Stimulated activated naive B cell treated with anti-CD40 and anti-IgM and Interleukin-4, amounts not matched to agents 10 μg/mL and 1 μg/mL and 100 μg/mL, for 72 hours (primary cell): ENCODE measurements around the gene ADCY5.

Experiments used
- ATAC-seq, 2 donors: fragments of 150-1000 bp; cut with Tn5 transposase; replicated peaks; 2 replicates each; pipeline ENCODE4 v1.10.0; 2021; ENCODE audit warnings: moderate library complexity in 1 of 2
- DNase-seq: peaks from one replicate; pipeline ENCODE4 v3.0.0; 2021
- H3K27ac Mint-ChIP-seq: one replicate; pipeline ENCODE4 v1.8.0; 2022; ENCODE audit warnings: mild to moderate bottlenecking, mixed read lengths
- H3K27me3 Mint-ChIP-seq, 2 donors: one replicate each; pipeline ENCODE4 v1.8.0; 2022; ENCODE audit warnings: mixed read lengths in 2 of 2
- H3K36me3 Mint-ChIP-seq, 2 donors: one replicate each; pipeline ENCODE4 v1.8.0; 2022; ENCODE audit warnings: mixed read lengths in 2 of 2, mild to moderate bottlenecking in 1 of 2
- H3K4me1 Mint-ChIP-seq, 2 donors: one replicate each; pipeline ENCODE4 v1.8.0; 2022; ENCODE audit warnings: mixed read lengths in 2 of 2, mild to moderate bottlenecking in 1 of 2
- H3K4me3 Mint-ChIP-seq, 2 donors: one replicate each; pipeline ENCODE4 v1.8.0; 2022; ENCODE audit warnings: mild to moderate bottlenecking in 2 of 2, mixed read lengths in 2 of 2, moderate library complexity in 1 of 2
- H3K9me3 Mint-ChIP-seq, 2 donors: one replicate each; pipeline ENCODE4 v1.8.0; 2022; ENCODE audit warnings: mixed read lengths in 2 of 2, mild to moderate bottlenecking in 1 of 2

Gene ADCY5

DNA sequence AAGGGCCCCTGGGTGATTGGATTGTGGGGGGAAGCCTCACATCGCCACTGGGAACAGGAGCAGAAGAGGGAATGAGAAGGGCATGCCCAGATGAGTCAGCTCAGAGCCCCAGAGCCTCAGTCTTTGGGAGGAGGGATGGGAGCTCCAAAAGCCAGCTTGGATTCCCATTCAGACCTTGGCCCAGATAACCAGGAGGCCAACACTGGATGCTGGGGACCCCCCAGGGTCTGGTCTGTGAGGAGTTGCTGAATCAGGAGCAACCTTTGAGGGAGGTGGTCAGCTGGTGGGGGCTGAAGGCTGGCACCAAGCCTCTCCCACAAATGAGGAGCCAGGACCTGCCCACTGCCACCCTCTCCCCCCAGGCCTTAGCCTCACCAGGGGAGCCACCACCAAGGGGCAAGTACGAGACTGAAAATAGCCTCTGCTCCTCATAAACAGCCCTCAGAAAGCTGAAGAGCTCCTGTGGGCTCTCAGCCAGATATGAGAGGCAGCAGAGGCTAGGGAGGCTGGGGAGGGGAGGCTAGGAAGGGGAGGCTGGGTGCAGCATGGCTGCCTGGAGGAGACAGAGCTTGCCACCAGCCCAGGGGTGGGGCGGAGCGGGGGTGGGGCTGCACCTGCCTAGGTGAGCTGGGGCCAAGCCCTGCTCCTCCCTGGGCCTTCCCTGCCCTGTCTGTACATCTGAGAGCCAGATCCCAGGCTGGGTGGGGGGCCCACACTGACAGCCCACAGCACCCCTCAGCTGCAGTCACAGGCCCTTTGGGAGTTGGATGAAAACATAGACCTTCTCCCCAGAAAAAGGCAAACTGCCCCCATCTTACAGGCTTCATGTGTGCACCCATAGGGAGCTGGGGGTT lies 147.3 kb downstream of the ADCY5 start:
- H3K27me3 Mint-ChIP-seq: peaks cover 0 to 4% of the 10 kb centered on the region in 2 donors
- H3K9me3 Mint-ChIP-seq: no peaks in the 10 kb centered on the region
- DNase-seq (no peak), ATAC-seq (no peak)
- peaks cover 0 to 8% of the 10 kb centered on the region in 2 donors for H3K4me1 Mint-ChIP-seq
- H3K4me3 Mint-ChIP-seq: no peak overlapping the region
- H3K36me3 Mint-ChIP-seq: no peaks in the 10 kb centered on the region
- no peak overlapping the region for H3K27ac Mint-ChIP-seq

DNA sequence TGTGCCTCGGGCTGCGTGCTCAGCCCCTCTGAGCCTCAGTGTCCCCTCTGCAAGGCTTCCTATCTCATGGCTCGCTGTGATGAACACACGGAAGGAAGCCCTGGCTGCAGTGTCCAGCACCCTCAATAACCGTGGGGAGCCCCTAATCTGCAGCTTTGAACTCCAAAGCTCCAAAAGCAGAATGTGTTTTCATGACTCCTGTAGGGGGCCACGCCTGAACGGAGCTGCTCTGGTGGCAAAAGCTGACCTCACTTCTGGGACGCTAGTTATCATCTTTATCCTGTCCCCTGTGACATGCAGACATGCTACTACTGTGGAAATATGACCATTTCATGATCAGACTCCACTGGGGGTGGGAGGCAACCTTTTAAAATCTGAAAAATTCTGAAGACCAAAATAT lies 148.3 kb downstream of the ADCY5 start:
- Mint-ChIP-seq H3K4me3 (no peak overlapping the region), H3K36me3 (no peaks in the 10 kb centered on the region), H3K27me3 (peaks cover 0 to 4% of the 10 kb centered on the region in 2 donors), H3K27ac (no peak overlapping the region), H3K9me3 (no peaks in the 10 kb centered on the region), H3K4me1 (peaks cover 0 to 8% of the 10 kb centered on the region in 2 donors)
- ATAC-seq (no peak), DNase-seq (no peak)

DNA sequence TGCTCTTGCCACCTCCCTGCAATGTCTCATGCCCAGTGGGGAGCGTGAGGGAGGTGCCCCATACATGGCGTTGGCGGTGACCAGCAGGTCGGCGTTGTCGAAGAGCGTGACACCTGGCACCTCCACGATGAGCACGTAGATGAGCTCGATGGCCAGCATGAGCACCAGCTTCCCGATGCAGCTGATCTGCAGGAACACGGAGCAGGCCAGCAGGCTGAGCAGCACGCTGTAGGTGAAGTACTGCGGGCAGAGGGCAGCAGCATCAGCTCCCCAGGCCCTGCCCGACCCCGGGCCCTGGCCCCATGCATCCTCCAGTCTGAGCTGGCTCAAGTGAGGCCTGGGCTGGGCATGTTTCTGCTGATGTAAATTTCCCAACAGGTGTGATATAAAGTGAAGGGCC lies 148.8 kb downstream of the ADCY5 start:
- Mint-ChIP-seq H3K9me3 (no peaks in the 10 kb centered on the region), H3K36me3 (no peaks in the 10 kb centered on the region), H3K4me1 (peaks cover 0 to 8% of the 10 kb centered on the region in 2 donors), H3K27ac (no peak overlapping the region), H3K27me3 (peaks cover 0 to 4% of the 10 kb centered on the region in 2 donors), H3K4me3 (no peak overlapping the region)
- DNase-seq (no peak), ATAC-seq (no peak)

DNA sequence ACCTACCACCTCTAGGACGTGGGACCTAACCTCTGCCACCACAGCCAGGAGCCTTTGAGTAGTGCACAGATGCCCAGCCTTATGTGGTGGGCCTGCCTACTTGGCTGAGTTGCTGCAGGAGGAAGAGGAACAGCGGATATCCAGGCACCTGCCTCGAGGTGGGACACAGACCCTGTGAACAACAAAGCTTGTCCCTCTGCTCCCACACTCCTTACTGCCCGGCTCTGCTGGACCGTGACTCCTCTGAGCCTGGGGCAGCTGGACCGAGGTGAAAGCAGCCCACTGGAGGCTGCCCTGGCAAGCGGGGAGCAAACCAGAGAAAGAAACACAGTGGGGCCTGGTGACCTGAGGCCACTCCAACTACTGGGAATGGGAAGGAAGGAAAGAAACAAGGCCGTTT lies 149.3 kb downstream of the ADCY5 start:
- Mint-ChIP-seq H3K4me3 (no peak overlapping the region), H3K4me1 (peaks cover 0 to 8% of the 10 kb centered on the region in 2 donors), H3K36me3 (no peaks in the 10 kb centered on the region), H3K9me3 (no peaks in the 10 kb centered on the region), H3K27me3 (peaks cover 0 to 6% of the 10 kb centered on the region in 2 donors), H3K27ac (no peak overlapping the region)
- no peak for DNase-seq
- no peak for ATAC-seq

DNA sequence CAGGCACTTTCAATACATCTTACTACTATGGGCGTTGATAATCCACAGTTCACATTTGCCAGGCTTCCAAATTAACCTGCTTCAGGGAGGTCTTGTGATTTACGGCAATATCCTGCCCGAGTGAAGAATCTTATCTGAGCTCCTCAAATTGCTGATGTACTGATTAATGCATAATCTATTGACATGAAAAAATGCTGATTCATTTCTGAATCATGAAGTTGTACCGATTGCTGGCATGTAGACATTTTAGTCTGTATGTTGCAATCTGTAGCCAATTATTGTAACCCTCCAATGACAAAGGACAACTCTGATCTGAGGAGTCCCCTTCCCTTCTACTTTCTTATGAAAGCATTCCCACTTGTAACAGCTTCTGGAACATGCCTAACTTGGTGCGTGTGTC lies 150.0 kb downstream of the ADCY5 start:
- ATAC-seq (no peak), DNase-seq (no peak)
- peaks cover 0 to 13% of the 10 kb centered on the region in 2 donors for H3K27me3 Mint-ChIP-seq
- H3K4me1 Mint-ChIP-seq: peaks cover 0 to 8% of the 10 kb centered on the region in 2 donors
- H3K4me3 Mint-ChIP-seq: no peak overlapping the region
- no peak overlapping the region for H3K27ac Mint-ChIP-seq
- H3K9me3 Mint-ChIP-seq: no peaks in the 10 kb centered on the region
- H3K36me3 Mint-ChIP-seq: no peaks in the 10 kb centered on the region

DNA sequence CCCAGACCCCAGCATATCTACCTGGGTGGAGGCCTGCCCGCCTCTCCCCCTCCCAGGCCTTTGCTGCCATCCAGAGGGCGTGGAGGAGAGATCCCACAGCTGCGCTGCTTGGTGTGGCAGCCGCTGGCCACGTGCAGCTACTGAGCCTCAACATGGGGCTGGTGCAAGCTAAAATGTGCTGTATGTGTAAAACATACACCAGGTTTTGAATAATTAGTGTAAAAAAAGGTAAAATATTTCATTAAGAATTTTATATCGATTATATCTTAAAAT lies 151.3 kb downstream of the ADCY5 start:
- Mint-ChIP-seq H3K36me3 (no peaks in the 10 kb centered on the region), H3K9me3 (no peaks in the 10 kb centered on the region), H3K27ac (no peak overlapping the region), H3K4me1 (peaks cover 0 to 6% of the 10 kb centered on the region in 2 donors), H3K27me3 (peaks cover 0 to 12% of the 10 kb centered on the region in 2 donors), H3K4me3 (no peak overlapping the region)
- ATAC-seq (no peak), DNase-seq (no peak)

DNA sequence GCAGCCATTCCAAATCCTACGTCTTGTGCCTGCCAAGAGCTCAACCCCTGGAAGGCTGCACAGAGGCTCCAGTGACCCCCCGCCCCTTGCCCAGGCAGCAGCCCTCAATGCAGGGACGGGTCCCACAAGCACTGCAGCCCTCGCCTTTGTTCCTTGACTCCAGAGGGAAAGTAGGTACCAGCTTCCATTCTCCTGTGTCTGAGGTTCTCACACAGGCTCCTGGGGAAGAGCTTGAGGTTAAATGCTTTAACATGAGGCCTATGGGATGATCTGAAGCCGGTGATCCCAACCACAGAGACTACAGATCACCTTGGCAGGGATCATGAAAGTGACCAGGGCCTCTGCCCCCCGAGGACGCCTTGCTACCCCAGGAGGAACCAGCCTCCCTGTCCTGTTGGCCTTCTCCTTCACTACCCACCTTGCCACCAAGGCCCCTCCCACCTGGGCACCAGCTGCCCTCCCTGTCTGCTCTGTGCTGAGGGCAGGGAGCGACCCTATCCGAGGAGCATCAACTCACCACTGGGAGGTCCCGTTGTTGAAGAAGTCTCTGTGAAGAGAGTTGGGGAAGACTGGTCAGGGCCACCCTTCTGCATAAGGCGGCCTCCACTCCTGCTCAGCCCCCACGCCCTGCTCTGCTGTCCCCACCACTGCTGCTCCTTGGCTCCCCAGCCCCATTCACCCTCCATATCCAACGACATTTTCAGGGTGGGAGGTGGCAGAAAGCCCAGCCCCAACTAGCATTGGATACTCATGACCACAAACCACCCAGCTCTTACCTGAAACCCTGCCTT lies 151.9 kb downstream of the ADCY5 start:
- Mint-ChIP-seq H3K36me3 (no peaks in the 10 kb centered on the region), H3K9me3 (no peaks in the 10 kb centered on the region), H3K4me3 (no peak overlapping the region), H3K27me3 (peaks cover 1 to 11% of the 10 kb centered on the region in 2 donors), H3K4me1 (peaks cover 0 to under 1% of the 10 kb centered on the region in 2 donors), H3K27ac (no peak overlapping the region)
- ATAC-seq (no peak), DNase-seq (no peak)

DNA sequence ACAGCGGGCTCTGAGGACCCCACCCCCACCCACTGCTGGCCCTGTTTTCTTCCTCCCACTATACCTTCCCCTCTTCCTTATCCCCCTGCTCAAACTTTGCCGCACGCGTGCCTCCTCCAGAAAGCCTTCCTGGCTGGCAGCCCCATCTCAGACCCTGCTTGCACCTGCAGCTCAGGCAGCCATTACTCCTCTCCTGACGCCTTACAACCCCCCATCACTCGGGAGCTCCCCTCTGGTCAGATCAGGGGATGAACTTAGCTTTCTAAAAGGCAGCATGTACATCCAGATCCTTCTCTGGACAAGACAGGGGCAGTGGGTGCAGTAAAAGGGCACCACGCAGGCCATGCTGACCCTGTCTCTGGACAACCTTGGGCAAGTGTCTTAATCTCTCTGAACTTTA lies 152.6 kb downstream of the ADCY5 start:
- Mint-ChIP-seq H3K9me3 (no peaks in the 10 kb centered on the region), H3K27ac (no peak overlapping the region), H3K27me3 (peaks cover 7 to 11% of the 10 kb centered on the region in 2 donors), H3K4me3 (no peak overlapping the region), H3K36me3 (no peaks in the 10 kb centered on the region), H3K4me1 (no peaks in the 10 kb centered on the region)
- ATAC-seq (no peak), DNase-seq (no peak)

DNA sequence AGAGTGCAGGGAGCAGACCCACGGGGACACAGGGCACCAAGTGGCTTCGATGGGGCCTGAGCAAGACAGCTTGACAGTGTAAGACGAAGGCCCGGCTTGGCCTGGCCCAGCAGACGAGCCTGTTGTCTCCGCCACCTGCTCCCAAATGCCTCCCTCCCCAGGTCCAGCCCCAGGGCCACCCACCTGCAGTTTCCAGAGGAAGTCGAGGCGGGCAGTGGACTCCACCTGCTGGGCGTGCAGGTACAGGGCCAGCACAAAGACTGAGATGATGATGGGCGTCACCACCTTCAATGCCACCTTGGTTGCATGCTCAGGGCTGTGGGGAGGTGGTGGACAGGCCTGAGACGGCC lies 153.0 kb downstream of the ADCY5 start:
- Mint-ChIP-seq H3K27ac (no peak overlapping the region), H3K4me1 (no peaks in the 10 kb centered on the region), H3K27me3 (peaks cover 11% of the 10 kb centered on the region in 2 donors), H3K36me3 (no peaks in the 10 kb centered on the region), H3K4me3 (no peak overlapping the region), H3K9me3 (no peaks in the 10 kb centered on the region)
- no peak for ATAC-seq
- DNase-seq: no peak

DNA sequence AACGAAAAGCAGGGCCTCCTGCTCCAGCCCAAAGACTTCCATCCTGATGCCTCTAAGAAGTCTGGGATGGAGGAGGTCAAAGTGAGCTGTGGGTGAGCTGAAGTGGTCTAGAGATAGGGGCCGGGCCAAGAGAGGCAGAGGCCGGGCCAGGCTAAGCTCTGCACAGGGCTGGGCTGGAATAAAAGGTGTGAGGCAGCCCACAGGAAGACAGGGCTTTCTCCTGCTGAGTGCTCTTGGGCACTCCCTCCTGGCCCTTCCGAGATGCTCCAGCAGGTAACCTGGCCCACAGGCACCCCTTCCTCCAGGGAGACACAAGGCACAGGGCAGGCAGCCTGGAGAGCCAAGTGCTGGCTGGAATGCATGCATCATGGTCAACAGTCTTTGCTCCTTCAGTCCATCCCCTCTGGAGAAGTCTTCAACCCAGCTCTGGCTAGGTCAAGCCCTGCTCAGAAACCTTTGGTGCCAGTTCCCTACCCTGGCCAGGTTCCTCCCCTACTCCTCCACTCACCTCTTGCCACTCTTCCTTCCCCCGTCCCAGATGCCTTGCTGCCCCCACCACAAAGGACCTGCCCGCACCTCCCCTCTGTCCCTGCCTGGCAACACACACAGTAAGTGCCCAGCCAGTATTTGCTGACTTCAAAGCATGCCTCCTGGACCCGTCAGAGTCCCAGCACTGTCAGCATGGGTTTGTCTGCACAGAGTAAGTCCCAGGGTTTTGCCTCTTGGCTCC lies 153.6 kb downstream of the ADCY5 start:
- H3K27ac Mint-ChIP-seq: no peak overlapping the region

DNA sequence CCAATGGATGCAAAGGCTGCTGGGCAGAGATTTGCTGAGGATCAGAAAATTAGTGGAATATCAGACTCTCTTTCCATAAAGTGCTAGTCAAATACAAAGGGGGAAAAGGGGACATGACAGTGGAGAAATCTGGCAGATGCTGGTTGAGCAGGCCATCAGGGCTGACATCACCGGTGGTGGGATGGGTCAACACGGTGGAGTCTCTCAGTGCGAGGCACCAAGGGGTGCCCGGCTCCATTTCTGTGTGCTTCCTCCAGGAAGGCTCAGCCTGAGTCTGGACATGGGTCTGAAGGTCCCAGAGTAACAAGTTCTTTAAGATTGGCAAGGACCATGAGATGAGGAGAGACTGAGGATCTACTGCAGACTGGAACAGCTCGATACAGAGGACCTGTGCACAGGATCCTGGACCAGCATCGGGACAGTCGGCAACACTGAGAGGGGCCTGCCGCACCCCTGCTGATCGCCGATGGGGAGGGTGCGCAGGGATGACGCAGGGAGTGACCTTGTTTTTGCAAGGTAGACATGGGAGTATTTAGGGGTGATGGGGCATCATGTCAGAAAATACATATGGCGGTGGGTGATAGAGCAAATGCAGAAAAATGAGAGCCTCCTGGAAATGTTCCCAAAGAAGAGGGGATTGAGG lies 154.5 kb downstream of the ADCY5 start:
- no peaks in the 10 kb centered on the region for H3K4me1 Mint-ChIP-seq
- H3K36me3 Mint-ChIP-seq: peaks cover 0 to 3% of the 10 kb centered on the region in 2 donors
- H3K4me3 Mint-ChIP-seq: no peak overlapping the region
- no peak overlapping the region for H3K27ac Mint-ChIP-seq
- no peaks in the 10 kb centered on the region for H3K9me3 Mint-ChIP-seq
- no peak for ATAC-seq
- H3K27me3 Mint-ChIP-seq: peaks cover 20 to 22% of the 10 kb centered on the region in 2 donors
- DNase-seq: no peak

More for the DNA sequence above, 153.6 kb downstream of the ADCY5 start:
- H3K4me1 Mint-ChIP-seq: no peaks in the 10 kb centered on the region
- no peak overlapping the region for H3K4me3 Mint-ChIP-seq
- H3K9me3 Mint-ChIP-seq: no peaks in the 10 kb centered on the region
- ATAC-seq (no peak), DNase-seq (no peak)
- H3K27me3 Mint-ChIP-seq: peaks cover 15 to 16% of the 10 kb centered on the region in 2 donors
- no peaks in the 10 kb centered on the region for H3K36me3 Mint-ChIP-seq

DNA sequence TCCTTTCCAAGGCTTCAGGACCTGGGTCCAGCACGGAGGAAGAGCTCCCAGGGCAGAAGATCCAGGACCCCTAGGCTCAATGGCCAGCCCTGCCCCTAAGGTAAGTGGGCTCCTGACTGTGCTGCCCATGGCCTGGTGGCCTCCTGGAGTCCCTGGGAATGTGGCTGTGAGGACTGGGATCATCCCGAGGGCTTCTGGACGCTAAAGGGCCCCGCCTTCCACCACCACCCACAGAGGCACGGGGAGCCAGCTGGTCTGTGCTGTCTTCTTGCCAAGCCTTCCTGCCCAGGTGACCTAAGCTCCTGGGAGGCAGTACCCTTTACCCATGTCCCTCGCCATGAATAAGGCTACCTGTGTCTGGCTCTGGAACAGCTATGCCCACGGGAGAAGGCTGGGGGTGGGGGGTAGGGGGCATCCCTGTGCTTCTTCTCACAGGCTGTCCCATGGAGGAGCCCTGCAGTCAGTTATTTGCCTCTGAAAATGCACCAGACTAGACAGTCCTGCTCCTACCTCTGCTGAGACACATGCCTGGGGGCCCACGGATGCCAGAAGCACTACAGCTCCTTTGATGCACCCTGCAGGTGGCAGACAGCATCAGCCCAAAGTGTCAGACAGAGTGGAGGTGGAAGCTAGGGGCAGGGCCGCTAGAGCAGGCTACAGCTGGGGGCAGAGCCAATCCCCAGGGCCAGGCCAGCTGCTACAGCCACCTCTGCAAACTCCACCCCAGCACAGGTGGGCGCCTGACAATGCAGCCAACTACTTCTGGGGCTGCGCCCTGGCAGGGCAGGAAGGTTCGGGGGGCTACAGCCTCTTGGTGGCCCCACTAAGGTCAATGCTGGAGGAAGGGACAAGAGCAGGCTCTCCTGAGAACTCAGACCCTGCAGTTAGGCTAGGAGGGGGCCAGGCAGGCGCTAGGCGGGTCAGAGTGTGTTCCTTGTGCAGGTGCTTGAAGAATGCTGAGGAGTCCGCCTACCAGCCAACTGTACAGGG lies 156.3 kb downstream of the ADCY5 start:
- Mint-ChIP-seq H3K36me3 (peaks cover 0 to 3% of the 10 kb centered on the region in 2 donors), H3K27ac (no peak overlapping the region), H3K4me3 (no peak overlapping the region), H3K4me1 (no peaks in the 10 kb centered on the region), H3K9me3 (no peaks in the 10 kb centered on the region), H3K27me3 (peaks cover 21 to 22% of the 10 kb centered on the region in 2 donors)
- DNase-seq (no peak), ATAC-seq (peak in 1 of 2 donors; percentile 15)

DNA sequence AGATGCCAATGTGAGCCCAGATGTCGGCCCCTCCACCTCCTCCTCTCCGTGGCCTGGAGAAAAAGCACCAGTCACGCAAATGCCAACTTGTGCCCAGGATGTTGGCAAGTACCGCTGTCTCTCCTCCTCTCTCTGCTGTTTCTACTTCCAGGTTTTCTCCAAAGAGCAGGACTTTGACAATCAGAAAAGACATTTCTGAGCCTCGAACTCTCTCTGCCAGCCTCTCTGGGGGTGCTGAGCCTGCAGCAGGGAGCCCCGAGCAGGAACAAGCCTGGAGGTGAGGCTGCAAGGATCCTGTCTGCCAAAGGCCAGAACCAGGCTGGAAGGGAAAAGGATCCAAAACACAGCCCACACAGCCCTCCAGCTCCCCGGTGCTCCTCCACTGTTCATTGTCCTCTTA lies 157.5 kb downstream of the ADCY5 start:
- no peaks in the 10 kb centered on the region for H3K4me1 Mint-ChIP-seq
- peaks cover 22 to 26% of the 10 kb centered on the region in 2 donors for H3K27me3 Mint-ChIP-seq
- H3K27ac Mint-ChIP-seq: no peak overlapping the region
- no peak for DNase-seq
- H3K4me3 Mint-ChIP-seq: no peak overlapping the region
- H3K36me3 Mint-ChIP-seq: peaks cover 0 to 3% of the 10 kb centered on the region in 2 donors
- peaks cover 0 to 5% of the 10 kb centered on the region in 2 donors for H3K9me3 Mint-ChIP-seq
- ATAC-seq: no peak
